ENCODE results near the gene KIF5B.

GRCh38 chr10:31974434-31975124 is 81.6 kb downstream of the KIF5B start:
- TF ChIP-seq ELK3 (CRISPR knock-in tag; IDR thresholded peaks at IDR 0.05) (no peak), CTCF (IDR thresholded peaks at IDR 0.05 in 2 of 3, conservative IDR thresholded peaks at IDR 0.05 in 1 of 3; ENCODE audit: insufficient read depth in 2 of 3, low read depth in 1 of 3, low read length in 3 of 3) (no peak), FOXP1 (CRISPR knock-in tag; IDR thresholded peaks at IDR 0.05) (no peak), RBM39 (optimal IDR thresholded peaks at IDR 0.05; ENCODE audit: low read depth, low read length) (no peak), HNRNPUL1 (IDR thresholded peaks at IDR 0.05; ENCODE audit: low read length) (no peak), PKNOX1 (IDR thresholded peaks at IDR 0.05) (no peak), ATF4 (CRISPR knock-in tag; IDR thresholded peaks at IDR 0.05) (no peak), HES1 (IDR thresholded peaks at IDR 0.05; ENCODE audit: low read depth) (no peak), RFX5 (IDR thresholded peaks at IDR 0.05; ENCODE audit: low read depth, low read length) (no peak), HMG20A (CRISPR knock-in tag; conservative IDR thresholded peaks at IDR 0.05) (no peak)

Data from K562 (cell line).